ENCODE results near the gene CLEC16A.
"Not testable (repeated sequence)": the region's sequence is repeated elsewhere in the genome, so short reads cannot be mapped to it uniquely, and the experiment has no call there.

CLEC16A gene

DNA sequence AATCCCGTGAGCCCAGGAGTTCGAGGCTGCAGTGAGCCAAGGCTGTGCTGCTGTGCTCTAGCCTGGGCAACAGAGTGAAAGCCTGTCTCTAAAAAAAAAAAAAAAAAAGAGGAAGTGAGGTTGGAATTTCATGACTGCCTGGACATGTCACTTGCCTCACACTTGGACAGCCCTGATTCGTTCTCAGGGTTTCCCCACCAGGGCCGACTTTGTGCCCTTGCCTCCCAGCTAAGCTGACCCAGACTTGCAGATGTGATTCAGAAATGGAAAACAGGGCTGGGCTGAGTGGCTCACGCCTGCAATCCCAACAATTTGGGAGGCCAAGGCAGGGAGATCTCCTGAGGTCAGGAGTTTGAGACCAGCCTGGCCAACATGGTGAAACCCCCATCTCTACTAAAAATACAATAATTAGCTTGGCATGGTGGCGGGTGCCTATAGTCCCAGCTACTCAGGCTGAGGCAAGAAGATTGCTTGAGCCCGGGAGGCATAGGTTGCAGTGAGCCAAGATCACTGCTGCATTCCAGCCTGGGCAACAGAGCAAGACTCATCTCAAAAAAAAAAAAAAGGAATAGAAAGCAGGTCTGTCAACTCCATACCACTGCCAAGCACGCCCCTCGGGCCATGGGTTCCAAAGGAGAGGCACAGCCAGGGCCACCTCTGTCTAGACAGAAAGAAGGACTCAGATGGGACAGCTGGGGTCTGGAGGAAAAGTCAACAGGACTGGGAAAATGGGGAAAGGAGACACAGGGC lies 264.7 kb downstream of the CLEC16A start:
- FAIRE-seq: no peak

DNA sequence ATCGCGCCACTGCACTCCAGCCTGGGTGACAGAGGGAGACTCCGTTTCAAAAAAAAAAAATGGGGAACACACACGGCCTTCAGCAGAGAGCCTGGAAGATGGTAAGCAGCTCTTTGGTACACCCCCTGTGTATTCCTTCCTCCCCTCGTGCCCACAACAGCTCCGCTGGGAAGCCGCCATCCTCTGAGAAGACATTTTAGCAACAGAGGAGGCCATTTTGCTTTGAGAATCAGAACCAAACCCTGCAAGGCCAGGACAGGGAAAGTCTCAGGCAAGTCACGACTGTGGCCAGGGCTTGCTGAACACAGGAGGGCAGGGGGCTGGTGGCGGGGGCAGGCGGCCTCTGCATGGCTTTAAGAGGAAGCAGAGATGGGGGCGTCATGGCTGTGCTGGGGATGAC lies 265.9 kb downstream of the CLEC16A start:
- no peak for FAIRE-seq

DNA sequence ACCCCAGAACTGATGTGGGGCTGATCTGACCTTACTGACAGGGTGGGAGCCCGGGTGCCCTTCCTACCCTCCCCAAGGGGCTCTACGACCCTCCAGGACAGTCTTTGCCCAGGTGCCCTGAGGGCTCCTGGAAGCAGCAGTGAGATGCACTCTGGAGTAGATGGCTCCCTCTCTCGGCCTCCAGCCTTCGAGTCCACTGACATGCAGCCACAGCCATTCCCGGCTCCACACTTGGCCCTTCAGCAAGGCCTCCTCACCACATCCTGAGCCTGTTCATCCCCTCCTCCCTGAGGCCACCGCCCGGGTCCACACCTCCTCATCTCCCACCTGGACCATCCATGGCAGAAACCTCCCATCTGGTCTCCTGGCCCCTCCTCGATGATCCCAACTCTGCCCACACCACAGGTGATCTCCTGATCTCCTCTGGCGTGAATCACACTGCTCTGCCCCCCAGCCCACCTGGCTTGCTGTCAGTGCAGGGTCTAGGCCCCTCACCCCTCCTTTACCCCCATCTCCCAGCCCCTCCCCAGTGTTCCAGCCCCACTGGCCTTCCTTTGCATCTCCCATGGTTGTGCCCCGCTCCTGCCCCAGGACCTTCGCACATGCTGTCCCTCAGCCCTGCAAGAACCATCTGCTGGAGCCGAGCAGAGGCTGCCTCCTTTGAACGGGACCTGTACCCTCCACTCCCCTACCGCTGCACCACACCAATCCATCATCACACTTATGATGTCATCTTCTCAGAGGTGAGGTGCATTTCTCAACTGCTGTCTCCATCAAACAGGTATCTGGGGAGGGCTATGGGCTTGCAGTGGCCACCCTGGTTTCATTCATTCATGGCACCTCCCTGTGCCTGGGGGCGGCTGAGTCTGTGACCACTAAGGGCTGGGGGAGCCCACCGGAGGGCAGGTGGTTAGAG lies 267.0 kb downstream of the CLEC16A start:
- FAIRE-seq: no peak

DNA sequence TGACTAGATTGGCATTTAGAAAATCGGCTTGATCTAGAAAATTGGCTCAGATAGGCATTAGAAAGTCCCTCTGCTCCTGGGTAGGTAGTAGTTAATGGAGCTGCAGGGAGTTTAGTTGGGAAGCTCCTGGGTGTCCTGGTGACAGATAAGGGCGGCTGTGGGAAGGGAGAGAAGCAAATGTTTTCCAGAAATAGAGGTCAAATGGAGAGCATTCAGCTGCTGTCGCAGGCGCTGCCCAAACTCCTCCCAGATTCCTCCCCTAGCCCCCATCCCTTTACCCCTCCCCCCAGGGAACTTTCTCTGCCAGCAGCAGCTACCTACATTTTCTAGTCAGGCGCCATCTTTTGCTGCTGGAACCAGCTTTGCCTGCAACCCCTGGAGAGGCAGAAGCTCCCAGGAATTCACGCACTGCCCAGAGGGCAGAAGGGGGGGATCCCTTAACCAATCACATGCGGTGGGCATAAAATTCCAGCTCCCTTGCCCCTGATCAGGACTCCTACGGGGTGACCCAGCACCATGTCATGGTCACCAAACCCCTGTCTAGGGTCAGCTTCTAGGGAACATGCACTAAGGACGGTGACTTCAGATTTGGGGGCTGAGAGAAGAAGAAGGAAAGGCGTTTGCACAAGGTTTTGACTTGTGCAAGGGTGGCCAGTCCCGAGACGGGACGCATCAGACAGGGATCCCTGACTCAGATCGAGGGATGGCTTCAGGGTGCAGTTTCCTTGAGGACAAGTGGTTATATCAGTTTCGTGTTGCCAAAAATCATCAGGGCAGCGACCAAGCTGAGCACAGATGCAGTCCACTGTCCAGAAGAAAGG lies 267.8 kb downstream of the CLEC16A start:
- no peak for FAIRE-seq

DNA sequence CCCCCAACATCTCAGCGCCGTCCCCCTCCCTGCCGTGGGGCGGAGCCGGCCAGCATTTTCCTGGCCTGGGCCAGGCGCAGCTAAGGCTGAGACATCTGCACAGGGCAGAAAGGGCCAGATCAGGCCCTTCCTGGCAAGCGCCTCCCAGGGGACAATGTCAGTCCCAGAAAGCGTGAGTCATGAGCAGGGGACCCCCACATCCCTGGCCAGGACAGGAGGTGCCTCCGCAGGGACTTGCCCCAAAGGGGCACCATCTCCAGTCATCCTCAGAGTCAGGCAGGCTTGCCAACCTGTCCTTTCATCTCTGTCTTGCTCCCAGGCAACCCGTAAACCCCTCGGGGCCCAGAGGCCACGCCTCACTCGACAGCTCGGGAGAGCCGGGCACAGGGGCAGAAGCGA lies 268.4 kb downstream of the CLEC16A start:
- no peak for FAIRE-seq

DNA sequence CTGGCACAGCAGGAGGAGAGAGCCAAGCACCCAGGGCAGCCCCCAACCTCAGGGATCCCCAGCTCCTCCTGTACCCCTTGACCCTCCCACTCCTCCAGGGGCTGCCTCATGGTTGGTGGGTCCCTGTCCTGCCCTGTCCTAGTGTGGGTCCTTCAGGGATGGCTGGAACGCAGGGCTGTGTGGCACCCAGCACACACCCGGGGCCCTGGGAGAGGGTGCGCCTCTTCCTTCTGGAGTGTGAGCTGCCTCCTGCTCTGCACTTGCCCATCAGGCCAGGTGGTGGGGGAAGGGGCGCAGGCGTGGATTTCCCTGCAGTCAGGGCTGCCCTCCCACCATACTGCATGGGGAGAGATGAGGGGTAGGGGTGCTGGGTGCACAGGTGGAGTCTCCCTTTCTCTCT lies 269.0 kb downstream of the CLEC16A start:
- FAIRE-seq: no peak

DNA sequence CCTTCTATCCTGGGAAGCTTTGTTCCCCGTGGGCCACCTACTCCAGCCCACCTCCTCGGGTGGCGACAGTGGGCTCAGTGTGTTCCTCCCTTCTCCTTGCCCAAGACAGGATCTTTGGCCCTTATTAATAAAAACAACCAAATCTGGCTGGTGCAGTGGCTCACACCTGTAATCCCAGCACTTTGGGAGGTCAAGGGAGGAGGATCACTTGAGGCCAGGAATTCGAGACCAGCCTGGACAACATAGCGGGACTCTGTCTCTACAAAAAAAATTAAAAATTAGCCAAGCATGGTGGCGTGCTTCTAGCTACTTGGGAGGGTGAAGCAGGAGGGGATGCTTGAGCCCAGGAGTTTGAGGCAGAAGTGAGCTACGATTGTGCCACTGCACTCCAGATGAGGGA lies 269.4 kb downstream of the CLEC16A start:
- no peak for FAIRE-seq

DNA sequence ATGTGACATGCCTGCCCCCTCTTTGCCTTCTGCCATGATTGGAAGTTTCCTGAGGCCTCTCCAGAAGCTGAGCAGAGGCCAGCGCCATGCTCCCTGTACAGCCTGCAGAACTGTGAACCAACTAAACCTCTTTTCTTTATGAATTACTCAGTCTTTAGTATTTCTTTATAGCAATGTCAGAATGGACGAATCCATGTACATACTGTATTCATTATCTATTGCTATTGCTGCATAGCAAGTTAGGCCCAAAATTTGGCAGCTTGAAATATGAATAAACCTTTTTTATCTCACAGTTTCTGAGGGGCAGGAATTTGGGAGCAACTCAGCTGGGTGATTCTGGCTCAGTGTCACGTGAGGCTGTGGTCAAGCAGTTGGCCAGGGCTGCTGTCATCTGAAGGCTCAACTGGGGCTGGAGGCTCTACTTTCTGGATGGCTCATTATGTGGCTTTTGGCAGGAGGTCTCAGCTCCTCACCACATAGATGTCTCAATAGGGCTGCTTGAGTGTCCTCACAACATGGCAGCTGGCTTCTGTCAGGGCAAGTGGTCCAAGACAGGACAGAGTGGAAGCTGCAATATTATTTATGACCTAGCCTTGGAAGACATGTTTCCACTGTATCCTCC lies 271.7 kb downstream of the CLEC16A start:
- FAIRE-seq: no peak

DNA sequence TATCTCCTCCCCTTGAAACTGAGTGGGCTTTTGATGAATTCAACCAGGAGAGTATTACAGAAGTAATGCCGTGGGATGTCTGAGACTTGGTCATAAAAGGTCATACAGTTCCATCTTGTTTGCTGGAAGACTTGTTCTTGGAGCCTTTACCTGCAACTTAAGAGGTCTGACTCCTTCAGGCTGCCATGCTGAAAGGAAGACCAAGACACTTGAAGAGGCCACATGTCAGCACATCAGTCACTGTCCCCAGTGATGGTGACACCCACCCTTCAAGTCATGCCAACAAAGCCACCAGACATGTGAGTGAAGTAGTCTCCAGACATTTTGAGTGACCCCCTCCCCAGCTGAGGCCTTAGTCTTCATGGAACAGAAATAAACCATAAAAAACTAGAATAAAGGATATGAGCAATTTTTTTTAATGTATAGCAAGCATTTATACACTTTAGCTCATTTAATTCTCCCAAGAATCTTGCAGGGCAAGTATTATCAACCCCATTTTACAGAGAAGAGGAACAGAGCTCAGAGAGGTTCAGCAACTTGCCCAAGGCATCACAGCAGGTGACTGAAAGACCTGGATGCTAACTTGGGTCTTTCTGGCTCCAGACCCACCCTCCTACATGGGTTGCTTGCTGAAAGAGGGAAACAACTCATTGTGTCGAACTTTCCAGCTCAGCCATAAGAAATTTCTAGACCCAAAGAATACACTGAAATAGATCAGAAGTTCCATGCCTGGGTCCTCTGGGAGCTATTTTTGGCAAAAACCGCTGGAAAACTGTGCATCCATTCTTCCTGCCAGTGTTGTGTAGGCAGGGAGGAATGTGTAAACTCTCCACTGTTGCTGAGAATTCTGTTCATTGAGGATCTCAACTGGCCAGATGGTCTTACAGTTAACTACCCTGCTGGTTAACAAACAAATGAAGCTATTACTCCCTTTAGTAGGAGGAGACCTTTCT lies 273.6 kb downstream of the CLEC16A start:
- no peak for FAIRE-seq

DNA sequence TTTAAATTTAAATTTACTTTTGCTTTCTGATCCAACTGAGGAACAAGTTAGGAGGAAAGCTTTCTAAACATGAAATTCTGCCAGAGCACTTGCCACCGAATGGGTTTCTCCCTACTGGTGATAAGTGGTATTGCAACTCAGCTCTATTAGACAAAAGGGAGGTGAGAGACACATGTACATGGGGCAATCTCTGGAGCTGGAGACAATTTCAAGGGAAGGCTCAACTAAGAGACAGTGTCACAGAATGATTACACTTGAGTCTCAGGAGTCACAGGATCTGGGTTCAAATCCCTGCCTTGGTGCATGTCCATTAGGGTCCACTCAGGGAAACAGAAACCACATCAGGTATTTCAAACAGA lies 274.2 kb downstream of the CLEC16A start:
- no peak for FAIRE-seq

DNA sequence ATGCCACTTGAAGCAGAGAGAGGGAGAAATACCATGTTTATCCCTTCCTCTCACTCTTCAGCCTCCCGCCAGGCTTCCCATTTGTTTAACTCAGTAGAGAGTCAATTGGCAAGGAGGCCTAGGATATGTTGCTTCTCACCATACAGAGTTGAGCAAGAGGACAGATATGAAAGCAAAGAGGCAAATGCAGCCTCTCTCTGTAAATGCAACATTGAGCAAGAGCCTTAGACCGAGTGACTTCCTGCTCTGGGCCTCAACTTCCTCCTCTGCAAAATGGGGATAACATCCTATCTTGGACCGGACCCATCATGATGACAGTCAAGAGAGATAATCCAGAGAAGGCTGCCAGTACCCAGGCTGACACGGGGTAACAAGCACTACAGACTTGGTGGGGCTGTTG lies 274.8 kb downstream of the CLEC16A start:
- no peak for FAIRE-seq

DNA sequence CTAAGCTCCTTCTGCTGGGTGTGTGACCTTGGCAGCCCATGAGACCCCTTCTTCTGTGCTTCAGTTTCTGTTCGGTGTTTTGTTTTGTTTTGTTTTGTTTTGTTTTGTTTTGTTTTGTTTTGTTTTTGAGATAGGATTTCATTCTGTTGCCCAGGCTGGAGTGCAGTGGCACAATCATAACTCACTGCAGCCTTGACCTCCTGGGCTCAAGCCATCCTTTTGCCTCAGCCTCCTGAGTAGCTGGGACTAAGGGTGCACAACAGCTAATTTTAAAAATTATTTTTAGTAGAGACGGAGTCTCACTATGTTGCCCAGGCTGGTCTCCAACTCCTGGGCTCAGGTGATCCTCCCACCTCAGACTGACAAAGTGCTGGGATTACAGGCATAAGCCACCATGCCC lies 276.1 kb downstream of the CLEC16A start:
- not testable (repeated sequence) for FAIRE-seq

DNA sequence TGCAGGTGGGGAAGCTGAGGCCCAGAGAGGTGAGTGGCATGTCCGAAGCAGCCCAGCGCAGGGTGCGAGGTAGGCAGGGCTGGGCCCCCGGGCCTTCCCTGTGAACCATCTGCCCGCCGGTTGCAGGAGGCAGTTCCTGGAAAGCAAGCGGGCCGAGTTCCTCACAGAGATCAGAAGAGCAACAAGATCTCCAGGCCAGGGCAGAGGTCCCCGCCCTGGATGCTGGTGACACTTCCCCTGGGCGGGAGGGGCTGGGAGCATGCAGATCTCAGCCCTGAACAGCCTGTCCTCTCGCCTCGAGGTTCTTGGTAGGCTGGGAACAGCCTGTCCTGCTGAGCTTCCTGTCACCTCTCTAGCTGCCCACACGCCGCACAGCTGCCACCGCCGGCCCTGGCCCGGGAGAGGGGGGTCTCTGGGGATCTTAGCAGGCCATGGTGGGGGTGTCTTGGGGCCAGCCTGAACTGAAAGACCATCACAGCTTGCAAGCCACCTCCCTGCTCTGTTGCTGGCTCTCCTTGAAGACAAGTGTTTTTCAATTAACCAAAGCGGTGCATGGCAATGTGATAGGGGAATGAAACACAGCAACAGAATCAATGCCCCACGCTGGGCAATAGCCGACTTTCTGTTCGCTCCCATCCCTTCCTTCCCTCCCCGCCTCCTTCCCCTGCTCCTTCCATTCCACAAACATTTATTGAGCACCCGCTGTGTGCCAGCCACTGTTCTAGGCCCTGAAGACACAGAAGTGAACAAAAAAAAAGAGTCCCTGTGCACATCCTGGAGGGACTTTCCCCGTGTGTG lies 279.9 kb downstream of the CLEC16A start:
- FAIRE-seq: no peak

DNA sequence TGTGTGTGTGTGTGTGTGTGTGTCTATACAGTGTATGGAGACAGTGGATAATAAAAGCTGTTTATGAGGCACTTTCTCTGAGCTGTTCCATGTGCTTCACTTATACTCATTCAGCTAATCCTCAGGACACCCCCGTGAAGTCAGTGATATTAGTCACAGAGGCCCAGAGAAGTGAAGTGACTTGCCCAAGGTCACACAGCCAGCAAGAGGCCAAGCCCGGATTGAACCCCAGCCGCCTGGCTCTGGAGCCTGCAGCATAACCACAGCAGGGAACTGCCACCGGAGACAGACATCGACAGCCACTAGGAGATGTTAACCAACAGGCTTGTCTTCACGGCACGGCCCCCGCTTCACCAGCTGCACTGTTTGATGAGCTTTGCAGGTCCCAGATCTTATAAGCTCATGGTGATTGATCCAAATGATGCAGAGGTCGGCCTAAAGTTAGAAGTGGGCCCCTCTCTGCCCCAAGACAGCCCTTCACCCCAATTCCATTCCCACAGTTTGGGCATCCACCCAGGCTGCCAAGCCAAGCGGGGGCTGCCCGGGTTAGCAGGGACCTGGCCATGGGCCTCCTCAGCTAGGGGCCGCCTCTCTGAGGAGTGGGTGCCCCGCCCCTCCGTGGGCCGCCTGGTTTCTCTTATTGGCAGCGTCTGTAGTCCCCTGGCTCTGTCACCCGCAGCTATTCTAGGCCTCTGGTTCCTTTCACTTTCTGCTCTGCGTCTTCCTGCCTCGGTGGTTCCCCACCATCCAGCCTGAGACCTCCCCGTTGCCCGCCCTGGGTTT lies 280.7 kb downstream of the CLEC16A start:
- no peak for FAIRE-seq

DNA sequence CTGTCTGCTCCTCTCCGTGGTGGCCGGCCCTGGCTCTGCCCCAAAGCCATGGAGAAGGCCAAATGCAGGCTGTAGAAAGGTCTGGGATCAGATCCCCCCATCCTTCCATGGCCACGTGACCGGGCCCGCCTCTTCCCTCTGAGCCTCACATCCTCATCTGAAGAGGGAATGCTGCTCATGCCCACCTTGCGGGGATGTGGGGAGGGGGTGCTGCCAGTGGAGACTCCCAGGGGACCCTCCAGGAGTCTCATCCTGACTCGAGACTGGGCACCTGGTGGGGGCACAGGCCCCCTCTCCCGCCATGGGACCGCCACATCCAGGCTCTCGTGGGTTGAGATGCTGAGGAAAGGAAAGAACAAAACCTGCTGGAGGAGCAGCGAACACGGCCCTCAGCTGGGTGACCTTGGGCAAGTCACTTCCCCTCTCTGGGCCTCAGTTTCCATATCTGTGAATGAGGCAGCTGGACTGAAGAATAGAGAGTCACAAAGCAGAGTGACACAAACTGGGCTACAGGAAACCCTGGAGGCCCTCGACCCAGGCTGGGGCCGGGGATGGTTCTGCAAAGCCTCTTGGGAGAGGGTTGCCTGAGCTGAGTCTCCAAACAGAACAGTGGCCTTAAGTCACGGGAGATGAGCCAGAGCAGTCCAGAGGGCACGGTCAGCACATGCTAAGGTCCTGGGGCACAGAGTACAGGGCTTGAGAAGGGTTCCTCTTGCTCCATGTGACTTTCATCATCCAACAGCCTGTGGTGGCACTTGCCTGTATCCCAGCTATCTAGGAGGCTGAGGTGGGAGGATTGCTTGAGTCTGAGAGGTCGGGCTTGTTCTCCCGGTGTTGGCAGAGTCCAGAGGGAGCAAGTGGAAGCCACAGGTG lies 281.5 kb downstream of the CLEC16A start:
- FAIRE-seq: no peak

DNA sequence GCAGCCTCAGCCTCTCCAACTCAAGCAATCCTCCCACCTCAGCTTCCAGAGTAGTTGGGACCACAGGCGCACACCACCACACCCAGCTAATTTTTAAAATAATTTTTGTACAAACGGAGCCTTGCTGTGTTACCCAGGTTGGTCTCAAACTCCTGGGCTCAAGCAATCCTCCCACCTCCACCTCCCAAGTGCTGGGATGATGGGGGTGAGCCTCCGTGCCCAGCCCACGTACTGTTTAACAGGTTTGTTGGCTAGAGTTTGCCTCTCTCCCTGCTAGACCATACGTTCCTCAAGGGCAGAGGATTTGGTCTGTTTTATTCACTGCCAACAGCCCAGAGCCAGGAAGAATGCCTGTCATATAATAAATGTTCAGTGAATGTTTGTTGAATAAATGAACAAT lies 285.1 kb downstream of the CLEC16A start:
- FAIRE-seq: no peak

DNA sequence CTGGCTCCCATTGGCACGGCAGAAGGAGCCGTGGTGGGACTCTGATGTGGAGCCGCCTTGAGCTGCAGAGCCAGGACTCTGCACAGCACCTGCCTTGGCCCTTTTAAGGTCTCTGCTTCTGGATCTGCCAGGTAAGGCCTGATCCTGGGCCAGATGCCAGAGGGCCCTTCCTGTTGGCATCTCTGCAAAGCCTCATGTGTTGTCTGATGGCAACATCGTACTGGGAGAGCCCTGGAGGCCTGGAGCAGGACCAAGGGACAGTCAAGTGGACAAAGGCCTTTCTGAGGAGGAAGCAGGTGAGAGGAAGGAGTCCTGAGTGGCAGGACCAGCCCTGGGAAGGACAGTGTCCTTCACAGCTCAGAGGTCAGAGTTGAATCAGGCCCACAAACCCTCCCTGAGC lies 285.5 kb downstream of the CLEC16A start:
- FAIRE-seq: no peak

DNA sequence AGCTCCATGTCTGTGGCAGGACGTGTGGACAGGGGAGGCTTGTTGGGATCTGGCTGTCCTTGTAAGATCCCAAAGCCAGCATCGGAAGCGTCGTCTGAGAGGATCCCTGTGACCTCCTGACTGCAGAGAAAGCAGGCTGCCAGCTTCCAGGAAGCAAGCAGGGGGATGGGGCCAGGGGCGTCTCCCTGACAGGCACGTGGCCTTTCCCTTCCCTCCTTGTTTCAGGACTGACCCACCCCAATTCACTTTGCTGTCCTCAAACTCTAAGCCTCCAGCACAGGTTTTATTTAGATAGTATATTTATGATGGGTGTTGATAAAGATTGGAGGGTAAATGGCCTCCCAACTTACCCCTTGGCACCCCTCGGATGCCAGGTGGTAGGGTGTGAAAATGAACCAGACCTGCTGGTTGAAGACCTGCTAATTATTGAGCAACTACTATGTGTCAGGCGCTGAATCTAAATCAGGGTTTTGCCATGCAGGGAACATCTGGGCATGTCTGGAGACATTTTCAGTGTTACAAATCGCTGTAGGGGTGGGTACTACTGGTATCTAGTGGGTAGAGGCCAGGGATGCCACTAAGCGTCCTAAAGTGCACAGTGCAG lies 287.1 kb downstream of the CLEC16A start:
- no peak for FAIRE-seq

Data from TTC549 (cell line).